SU-DHL-6 (cell line): ENCODE data around the gene RBM44.

Experiments used
- H2AFZ ChIP-seq: fragments of 200-600 bp; sonication (generic); 2 replicates; pipeline ENCODE4 v1.6.1; 2014; ENCODE audit warnings: low read depth, mild to moderate bottlenecking, moderate library complexity, mixed read lengths, antibody characterized with exemption, low read length; ENCODE audit not compliant: severe bottlenecking
- H3F3A ChIP-seq: fragments of 200-600 bp; shearing (Covaris generic); 2 replicates; pipeline ENCODE4 v1.6.0; 2016; ENCODE audit warnings: antibody characterized with exemption, mild to moderate bottlenecking; ENCODE audit not compliant: insufficient read depth
- H3K27ac ChIP-seq: fragments of 200-600 bp; sonication (generic); 2 replicates; pipeline ENCODE4 v1.5.1; 2016; ENCODE audit warnings: low read depth, mild to moderate bottlenecking, low read length, moderate library complexity, mixed read lengths
- H3K27me3 ChIP-seq: fragments of 200-600 bp; sonication (generic), shearing (Covaris generic); 2 replicates; pipeline ENCODE4 v1.6.0; 2014; ENCODE audit warnings: mild to moderate bottlenecking, low read length
- H3K36me3 ChIP-seq: fragments of 200-600 bp; sonication (generic); 2 replicates; pipeline ENCODE4 v1.6.1; 2014; ENCODE audit warnings: mild to moderate bottlenecking, low read length, mixed read lengths
- H3K4me2 ChIP-seq: fragments of 300-600, 200-600 bp; shearing (Covaris generic), sonication (generic); 2 replicates; pipeline ENCODE4 v1.6.0; 2014; ENCODE audit warnings: low read length, low read depth, mild to moderate bottlenecking; ENCODE audit not compliant: poor library complexity, severe bottlenecking
- H3K4me3 ChIP-seq: fragments of 200-600 bp; sonication (generic); 2 replicates; pipeline ENCODE4 v1.5.1; 2014; ENCODE audit warnings: antibody characterized with exemption, low read length, mild to moderate bottlenecking, mixed read lengths; ENCODE audit not compliant: insufficient read depth, poor library complexity, severe bottlenecking
- H3K79me2 ChIP-seq: fragments of 200-600 bp; sonication (generic); 2 replicates; pipeline ENCODE4 v1.6.1; 2014; ENCODE audit warnings: mild to moderate bottlenecking, low read length, moderate library complexity; ENCODE audit not compliant: insufficient read depth
- H3K9ac ChIP-seq: fragments of 200-600 bp; sonication (generic); 2 replicates; pipeline ENCODE4 v1.7.0; 2014; ENCODE audit warnings: mild to moderate bottlenecking, low read length
- H3K9me2 ChIP-seq: fragments of 200-600 bp; sonication (generic); replicated peaks from 2 replicates; pipeline ENCODE4 v1.6.1; 2014; ENCODE audit warnings: low read length; ENCODE audit not compliant: insufficient read depth
- H3K9me3 ChIP-seq: fragments of 200-600 bp; sonication (generic); 2 replicates; pipeline ENCODE4 v1.6.1; 2014; ENCODE audit warnings: low read length, mixed read lengths; ENCODE audit not compliant: insufficient read depth
- H4K20me1 ChIP-seq: fragments of 200-600 bp; sonication (generic); 2 replicates; pipeline ENCODE4 v1.6.1; 2014; ENCODE audit warnings: low read depth, mild to moderate bottlenecking, antibody characterized with exemption, low read length, moderate library complexity, mixed read lengths
- CTCF ChIP-seq: fragments of 200-600 bp; sonication (generic); IDR thresholded peaks from one replicate; pipeline ENCODE4 v1.5.1; 2017; ENCODE audit warnings: antibody characterized with exemption, mild to moderate bottlenecking, low read length, moderate library complexity; ENCODE audit not compliant: insufficient read depth, poor library complexity, severe bottlenecking
- EZH2phosphoT487 ChIP-seq: fragments of 200-600 bp; sonication (generic), shearing (Covaris generic); conservative IDR thresholded peaks from 2 replicates; pipeline ENCODE4 v1.6.1; 2018; ENCODE audit warnings: mild to moderate bottlenecking, antibody characterized with exemption, low read length, moderate library complexity, mixed read lengths

RBM44 gene

GRCh38 chr2:237799060-237799428 lies 465 bp downstream of the RBM44 start:
- no peak overlapping the region for H3K4me3 ChIP-seq
- H3K4me2 ChIP-seq, result no peak overlapping the region
- no peaks in the 10 kb centered on the region for H3K27me3 ChIP-seq
- H4K20me1 ChIP-seq, result no peaks in the 10 kb centered on the region
- no peaks in the 10 kb centered on the region for H3K36me3 ChIP-seq
- no peak overlapping the region for H3K27ac ChIP-seq
- H3K9me3 ChIP-seq, result no peaks in the 10 kb centered on the region
- H2AFZ ChIP-seq, result no peak overlapping the region
- no peaks in the 10 kb centered on the region for H3K9me2 ChIP-seq
- TF ChIP-seq EZH2phosphoT487, result no peak
- TF ChIP-seq CTCF, result no peak
- H3F3A ChIP-seq, result no peaks in the 10 kb centered on the region
- H3K79me2 ChIP-seq, result no peaks in the 10 kb centered on the region
- no peak overlapping the region for H3K9ac ChIP-seq

GRCh38 chr2:237801466-237801865 lies 2.9 kb downstream of the RBM44 start:
- no peak overlapping the region for H3K27ac ChIP-seq

GRCh38 chr2:237806334-237806733 lies 7.8 kb downstream of the RBM44 start:
- Histone ChIP-seq H3K36me3 (no peaks in the 10 kb centered on the region), H4K20me1 (no peaks in the 10 kb centered on the region), H3K4me2 (no peak overlapping the region), H3K27ac (no peak overlapping the region), H3K9me3 (no peaks in the 10 kb centered on the region), H3F3A (no peaks in the 10 kb centered on the region), H2AFZ (no peak overlapping the region), H3K27me3 (no peaks in the 10 kb centered on the region), H3K4me3 (no peak overlapping the region), H3K9me2 (no peaks in the 10 kb centered on the region), H3K9ac (no peak overlapping the region), H3K79me2 (no peaks in the 10 kb centered on the region)
- TF ChIP-seq EZH2phosphoT487 (no peak), CTCF (no peak)

More at GRCh38 chr2:237801466-237801865, 2.9 kb downstream of the RBM44 start:
- Histone ChIP-seq H3K4me2 (no peak overlapping the region), H3F3A (no peaks in the 10 kb centered on the region), H3K79me2 (no peaks in the 10 kb centered on the region), H3K27me3 (no peaks in the 10 kb centered on the region), H2AFZ (no peak overlapping the region), H3K9ac (no peak overlapping the region), H3K36me3 (no peaks in the 10 kb centered on the region), H4K20me1 (no peaks in the 10 kb centered on the region), H3K9me3 (no peaks in the 10 kb centered on the region), H3K4me3 (no peak overlapping the region), H3K9me2 (no peaks in the 10 kb centered on the region)
- TF ChIP-seq CTCF (no peak), EZH2phosphoT487 (no peak)
